HG03175 (cell line): ENCODE results near the gene IRF6.
A peak's percentile ranks its signal among the peaks of the same experiment; 100 is the strongest.

ENCODE experiments used
- ATAC-seq: cut with Tn5 transposase; IDR thresholded peaks from one replicate; pipeline ENCODE4 v1.9.1; 2021; ENCODE audit warnings: mild to moderate bottlenecking, moderate library complexity; ENCODE audit not compliant: unreplicated experiment

The IRF6 gene

GRCh38 chr1:209805875-209806760, at the start of gene IRF6:
Gene IRF6, minus strand, starts transcription at chr1:209806142. Its CDS starts 4,729 bp downstream, at chr1:209801413.
- ATAC-seq, result peak; percentile 93

- no peak for ATAC-seq
Observed at GRCh38 chr1:209855623-209856022, 49.7 kb upstream of the IRF6 start.

DNA sequence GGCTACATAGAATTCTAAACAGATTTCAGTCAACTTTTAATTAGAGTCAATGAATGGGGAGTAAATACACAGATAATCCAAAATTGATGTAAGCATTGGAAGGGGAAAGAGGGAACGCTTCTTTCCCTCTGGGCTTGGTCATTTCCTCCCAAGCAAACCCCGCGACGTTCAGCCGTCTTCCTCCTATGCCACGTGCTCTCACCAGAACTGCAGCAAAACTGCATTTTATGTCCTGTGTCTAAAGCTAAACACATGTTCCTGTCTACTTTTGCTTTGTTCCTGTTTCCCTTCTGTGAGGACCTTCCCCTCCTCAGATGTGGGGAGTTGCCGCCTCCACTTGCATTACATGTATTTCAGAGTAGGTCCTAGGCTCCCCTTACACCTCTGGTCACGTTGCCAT, 49.1 kb upstream of the IRF6 start:
- no peak for ATAC-seq

DNA sequence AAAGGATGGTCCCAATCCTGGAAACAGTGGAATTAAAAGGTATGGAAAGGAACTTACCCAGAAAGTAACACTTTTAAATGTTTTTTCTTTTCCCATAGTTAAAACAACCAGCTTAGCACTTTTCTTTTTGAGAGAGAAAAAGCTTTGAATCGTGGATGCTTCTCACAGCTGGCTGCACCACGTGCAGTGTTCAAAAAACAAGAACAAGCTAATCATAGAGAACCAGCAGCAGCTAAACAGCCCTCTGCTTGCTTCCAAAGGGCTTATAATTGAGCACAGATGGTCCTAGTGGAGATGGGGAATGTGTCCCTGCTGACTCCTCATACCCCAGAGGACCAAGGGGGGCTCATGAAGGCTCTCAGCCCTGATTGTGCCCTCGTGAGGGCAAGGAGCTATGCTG, 48.3 kb upstream of the IRF6 start:
- no peak for ATAC-seq

- no peak for ATAC-seq
Observed at GRCh38 chr1:209853676-209854075, 47.7 kb upstream of the IRF6 start.

DNA sequence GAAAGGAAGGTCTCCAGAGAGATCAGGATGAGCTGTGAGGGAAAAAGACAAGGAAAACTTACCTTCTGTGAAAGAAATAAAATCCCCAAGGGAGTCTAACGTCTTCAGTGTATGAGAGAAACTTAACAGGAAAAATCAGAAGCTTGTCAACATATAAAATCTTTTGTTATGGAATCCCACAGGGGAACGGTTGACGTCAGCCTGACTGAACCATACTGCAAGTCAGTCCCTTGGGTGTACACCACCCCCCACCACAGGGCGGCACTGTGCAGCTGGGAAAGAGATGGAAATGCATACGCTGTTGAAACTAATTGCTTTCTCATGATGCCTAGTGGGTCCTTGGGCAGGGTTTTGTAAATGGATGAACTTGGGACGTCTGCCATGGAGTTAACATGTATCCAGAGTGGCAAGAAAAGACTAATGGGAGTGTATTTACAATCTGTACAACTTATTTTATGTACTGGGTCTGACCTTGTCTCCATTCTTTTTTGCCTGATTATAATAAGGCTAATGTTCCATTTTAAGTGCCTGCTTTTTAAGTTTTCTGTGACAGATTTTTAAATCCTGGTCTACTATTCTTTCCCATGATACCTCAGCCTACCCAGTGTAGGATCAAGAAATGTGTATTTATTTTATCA, 44.5 kb upstream of the IRF6 start:
- ATAC-seq, result peak; percentile 45

- no peak for ATAC-seq
Observed at GRCh38 chr1:209849388-209849787, 43.4 kb upstream of the IRF6 start.

DNA sequence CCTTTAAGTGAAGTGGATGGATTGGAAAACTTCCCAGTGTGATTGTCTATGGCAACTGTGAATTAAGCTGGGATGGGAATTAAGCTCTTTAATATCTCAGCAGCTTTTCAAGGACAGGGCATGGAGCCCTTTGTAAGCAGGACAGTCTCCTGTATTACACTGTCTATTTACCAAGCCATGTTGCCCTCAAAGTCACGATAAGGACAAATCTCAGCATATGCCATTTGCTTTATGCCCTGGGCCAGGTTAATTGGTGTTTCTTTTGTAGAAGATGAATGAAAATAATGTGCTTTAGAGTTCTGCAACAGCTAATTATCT, 39.4 kb upstream of the IRF6 start:
- no peak for ATAC-seq

DNA sequence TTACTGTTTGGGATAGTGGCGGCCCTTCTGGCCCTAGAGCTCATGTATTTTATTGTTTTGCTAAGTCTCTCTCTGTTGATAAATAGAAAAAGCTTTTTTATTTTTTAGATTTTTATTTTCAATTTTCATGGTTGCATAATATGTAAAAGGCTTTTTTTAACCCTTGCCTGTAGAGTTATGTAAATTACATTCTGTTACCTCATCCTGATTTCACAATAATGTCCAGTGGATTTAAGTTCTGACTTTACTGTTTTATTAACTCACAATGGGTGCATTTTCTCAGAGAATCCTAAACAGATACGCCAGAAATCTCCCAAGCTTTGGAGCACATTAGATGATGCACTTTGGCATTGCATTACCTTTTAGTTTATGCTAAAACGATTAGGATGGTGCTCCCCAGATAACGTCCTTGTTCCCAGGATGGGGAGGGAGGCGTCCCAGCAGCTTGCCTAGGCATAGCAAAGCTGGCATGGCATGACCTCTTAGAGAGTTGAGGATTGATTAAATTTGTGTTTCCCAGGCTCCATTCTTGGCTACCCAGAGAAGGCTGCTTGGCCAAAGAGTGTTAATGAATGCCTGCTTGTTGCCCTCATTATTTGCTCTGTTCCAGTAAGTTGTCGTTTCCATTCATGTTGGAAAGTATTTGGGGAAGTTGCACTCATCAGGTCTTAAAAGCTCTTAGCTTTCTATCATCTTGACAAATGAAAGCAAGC, 38.9 kb upstream of the IRF6 start:
- ATAC-seq, result no peak

DNA sequence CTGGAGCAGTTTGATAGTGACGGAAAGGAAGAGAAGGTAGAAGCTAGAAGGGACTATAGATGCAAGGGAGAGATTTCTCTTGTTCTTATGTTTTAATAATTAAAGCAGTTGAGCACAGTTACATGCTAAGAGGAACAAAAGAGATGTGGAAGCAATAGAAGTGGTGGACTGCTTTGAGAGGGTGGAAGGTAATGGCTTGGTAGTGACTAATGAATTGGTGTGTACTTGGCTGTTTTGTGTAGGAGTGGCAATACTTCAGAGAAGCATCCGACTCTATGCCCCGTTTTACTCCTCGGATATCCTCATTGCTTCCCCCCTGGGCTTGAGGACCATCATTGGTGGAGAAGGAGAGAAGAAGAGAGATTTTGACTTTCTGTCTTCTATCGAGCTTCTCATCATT, 34.7 kb upstream of the IRF6 start:
- no peak for ATAC-seq

DNA sequence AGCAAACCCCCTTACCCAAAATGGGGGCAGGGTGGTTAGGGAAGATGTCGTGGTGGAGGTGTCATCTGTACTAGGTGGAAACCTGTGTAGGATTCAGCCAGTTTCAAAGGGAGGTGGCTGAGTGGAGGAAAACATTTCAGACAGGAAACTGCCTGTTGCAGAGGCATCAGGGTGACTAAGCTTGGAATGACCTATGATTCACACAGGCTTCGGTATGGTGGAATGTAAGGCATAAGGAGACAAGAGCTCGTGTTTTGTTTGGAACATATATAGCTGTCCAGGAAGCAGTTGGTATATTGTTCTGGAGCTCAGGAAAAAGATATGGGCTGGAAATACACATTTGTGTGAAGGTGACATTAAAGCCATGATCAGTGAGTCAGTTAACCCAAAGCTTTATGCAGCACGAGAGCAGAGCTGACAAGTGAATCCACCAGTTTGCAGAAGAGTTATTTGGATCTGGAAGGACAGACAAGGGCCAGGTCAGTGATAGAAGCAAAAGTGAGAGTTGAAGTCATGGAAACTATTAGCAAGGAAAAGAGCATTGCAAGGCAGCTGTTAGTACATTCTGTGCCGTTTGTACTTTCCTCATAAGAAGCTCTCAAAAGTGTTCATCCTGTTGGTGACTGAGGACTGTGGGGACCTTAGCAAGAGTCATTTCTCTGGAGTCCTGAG, 34.1 kb upstream of the IRF6 start:
- no peak for ATAC-seq

- no peak for ATAC-seq
Observed at GRCh38 chr1:209838537-209838936, 32.6 kb upstream of the IRF6 start.

GRCh38 chr1:209837671-209838070, 31.7 kb upstream of the IRF6 start:
- no peak for ATAC-seq

DNA sequence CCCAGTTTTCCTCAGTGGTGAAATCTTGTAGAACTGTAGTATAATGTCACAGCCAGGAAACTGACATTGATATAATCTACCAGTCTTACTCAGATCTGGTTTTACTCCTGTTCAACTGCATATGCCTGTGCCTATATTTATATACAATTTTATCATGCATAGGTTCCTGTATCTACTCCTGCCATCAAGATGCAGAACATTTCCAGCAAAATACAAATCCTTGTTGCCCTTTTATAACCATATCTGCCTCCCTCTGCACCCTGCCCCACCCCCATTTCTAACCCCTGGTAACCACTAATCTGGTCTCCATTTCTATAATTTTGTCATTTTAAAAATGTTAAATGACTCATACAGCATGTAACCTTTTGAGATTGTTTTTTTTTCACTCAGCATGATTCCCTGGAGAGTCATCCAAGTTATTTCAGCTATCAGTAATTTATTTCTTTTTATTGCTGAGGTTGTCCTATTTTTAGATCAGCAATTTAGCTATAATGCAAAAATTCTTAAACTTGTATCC, 29.9 kb upstream of the IRF6 start:
- ATAC-seq, result no peak

DNA sequence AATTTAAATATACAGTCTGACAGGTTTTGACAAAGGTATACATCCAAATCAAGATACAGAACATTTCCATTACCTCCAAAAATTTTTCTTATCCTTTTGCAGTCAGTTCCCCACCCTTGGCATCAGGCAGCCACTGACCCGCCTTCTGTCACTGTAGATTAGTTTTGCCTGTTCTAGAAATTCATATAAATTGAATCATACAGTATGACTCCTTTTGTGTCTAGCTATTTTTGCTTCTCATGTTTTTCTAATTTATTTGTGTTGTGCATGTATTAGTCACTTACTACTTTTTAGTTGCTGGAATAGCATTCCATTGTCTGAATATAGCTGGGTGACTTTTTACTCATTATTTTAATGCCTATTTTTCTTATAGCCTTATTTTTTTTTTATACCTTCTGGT, 25.7 kb upstream of the IRF6 start:
- ATAC-seq, result no peak

GRCh38 chr1:209830722-209831121, 24.8 kb upstream of the IRF6 start:
- ATAC-seq, result no peak

- no peak for ATAC-seq
Observed at GRCh38 chr1:209829716-209830115, 23.8 kb upstream of the IRF6 start.

GRCh38 chr1:209827384-209828262, 21.7 kb upstream of the IRF6 start, which contains the start of gene UTP25:
Gene UTP25, plus strand, starts transcription at chr1:209827972. Its CDS starts 92 bp downstream, at chr1:209828064.
- ATAC-seq, result peak; percentile 91

DNA sequence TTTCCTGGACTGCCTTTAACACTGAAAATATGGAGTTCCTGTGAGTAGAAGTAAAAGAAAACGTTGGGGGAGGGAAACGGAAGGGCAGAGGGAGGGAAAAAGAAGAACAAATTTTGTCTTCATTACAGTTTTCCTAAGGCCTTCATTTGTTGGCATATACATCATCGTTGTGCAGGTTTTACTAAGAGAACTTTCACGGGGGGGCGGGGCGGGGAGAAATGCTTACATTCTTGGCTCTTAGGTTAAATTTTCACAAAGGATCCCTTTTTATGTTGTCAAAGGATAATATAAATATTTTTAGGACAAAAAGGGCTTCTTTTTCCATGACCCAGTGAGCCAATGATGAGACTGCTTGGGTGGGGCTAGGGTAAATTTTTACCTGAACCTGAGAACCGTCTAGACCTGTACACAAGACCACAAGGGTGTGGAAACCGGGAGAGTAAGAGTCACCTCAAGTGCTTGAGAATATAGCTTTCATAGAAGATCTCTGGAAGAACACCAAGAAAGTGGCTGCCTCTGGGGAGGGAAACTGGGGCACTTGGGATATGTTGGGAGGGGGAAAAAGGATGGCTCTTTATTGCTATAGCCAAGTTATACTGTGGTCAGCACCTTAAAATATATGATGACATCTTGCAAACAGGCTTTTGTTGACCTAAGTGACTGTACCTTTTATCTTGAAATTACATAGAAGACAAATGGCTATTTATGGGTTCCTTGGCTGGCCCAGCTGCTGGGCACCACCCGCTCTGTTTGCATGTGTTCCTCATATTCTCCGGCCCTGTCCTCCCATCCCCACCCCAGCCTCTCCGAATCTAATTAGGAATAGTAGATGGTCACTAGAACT, 19.9 kb upstream of the IRF6 start:
- no peak for ATAC-seq
